ENCODE measurements around the gene SLC12A7.

SLC12A7 gene

GRCh38 chr5:1037671-1038416 is 74.0 kb downstream of the SLC12A7 start:
- H3K36me3 ChIP-seq (ENCODE audit: control insufficient read depth in 2 of 2, insufficient read depth in 1 of 2, low read length in 2 of 2): peaks cover 0 to 21% of the 10 kb centered on the region in 2 experiments; a peak in 1 of 3 replicates
- CTCF ChIA-PET: interaction anchor here (0.5 kb wide), 1 partner anchor 26 kb away, joined by 3 read pairs; no protein-coding TSS in a partner anchor

DNA sequence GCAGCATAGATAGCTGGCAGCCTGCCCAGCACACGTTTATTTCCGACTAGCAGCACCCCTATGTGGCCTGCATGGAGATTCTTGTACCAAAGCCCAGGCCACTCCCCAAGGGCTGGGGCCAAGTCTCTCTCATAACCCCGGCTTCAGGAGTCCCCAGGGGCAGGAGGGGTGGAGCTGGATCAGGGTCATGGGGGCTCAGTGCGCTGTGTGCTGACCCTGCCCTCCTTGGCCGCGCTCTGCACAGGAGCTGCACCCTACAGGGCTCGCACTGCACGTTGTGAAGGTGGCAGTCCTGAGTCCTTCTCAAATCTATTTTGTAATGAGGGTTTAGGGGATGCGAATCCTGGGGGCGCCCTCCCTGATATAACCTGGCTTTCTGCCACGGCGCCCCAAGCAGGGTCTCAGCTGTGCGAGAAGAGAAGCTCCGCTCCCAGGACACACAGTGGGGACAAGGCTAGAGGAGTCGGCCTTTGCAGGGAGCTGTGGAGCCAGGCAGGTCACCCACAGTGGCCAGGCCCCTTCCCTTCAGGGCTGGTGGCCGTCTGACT is 74.7 kb downstream of the SLC12A7 start:
- H3K4me1 ChIP-seq (ENCODE audit: control insufficient read depth, insufficient read depth, low read length): no peaks in the 10 kb centered on the region
- POLR2A ChIA-PET: no interaction called here
- H3K9me3 ChIP-seq (ENCODE audit: control insufficient read depth, insufficient read depth, low read depth, low read length): no peaks in the 10 kb centered on the region
- peaks cover 0 to 21% of the 10 kb centered on the region in 2 experiments; a peak in 1 of 3 replicates for H3K36me3 ChIP-seq (ENCODE audit: control insufficient read depth in 2 of 2, insufficient read depth in 1 of 2, low read length in 2 of 2)
- H3K4me3 ChIP-seq (ENCODE audit: low read depth, low read length): no peak overlapping the region
- TF ChIP-seq, protein P1, sequence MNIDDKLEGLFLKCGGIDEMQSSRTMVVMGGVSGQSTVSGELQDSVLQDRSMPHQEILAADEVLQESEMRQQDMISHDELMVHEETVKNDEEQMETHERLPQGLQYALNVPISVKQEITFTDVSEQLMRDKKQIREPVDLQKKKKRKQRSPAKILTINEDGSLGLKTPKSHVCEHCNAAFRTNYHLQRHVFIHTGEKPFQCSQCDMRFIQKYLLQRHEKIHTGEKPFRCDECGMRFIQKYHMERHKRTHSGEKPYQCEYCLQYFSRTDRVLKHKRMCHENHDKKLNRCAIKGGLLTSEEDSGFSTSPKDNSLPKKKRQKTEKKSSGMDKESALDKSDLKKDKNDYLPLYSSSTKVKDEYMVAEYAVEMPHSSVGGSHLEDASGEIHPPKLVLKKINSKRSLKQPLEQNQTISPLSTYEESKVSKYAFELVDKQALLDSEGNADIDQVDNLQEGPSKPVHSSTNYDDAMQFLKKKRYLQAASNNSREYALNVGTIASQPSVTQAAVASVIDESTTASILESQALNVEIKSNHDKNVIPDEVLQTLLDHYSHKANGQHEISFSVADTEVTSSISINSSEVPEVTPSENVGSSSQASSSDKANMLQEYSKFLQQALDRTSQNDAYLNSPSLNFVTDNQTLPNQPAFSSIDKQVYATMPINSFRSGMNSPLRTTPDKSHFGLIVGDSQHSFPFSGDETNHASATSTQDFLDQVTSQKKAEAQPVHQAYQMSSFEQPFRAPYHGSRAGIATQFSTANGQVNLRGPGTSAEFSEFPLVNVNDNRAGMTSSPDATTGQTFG (tag by site-specific recombination; IDR thresholded peaks at IDR 0.05; ENCODE audit: borderline replicate concordance): no peak
- TF ChIP-seq ZNF654 (tag by site-specific recombination; IDR thresholded peaks at IDR 0.05; ENCODE audit: low read depth): no peak
- no peak for TF ChIP-seq MZF1 (tag by site-specific recombination; IDR thresholded peaks at IDR 0.05; ENCODE audit: borderline replicate concordance)
- TF ChIP-seq ZNF37A (tag by site-specific recombination; IDR thresholded peaks at IDR 0.05): no peak
- TF ChIP-seq ZNF561 (tag by site-specific recombination; IDR thresholded peaks at IDR 0.05; ENCODE audit: borderline replicate concordance): no peak
- TF ChIP-seq ZNF114 (tag by site-specific recombination; IDR thresholded peaks at IDR 0.05): no peak
- TF ChIP-seq ZNF629 (tag by site-specific recombination; IDR thresholded peaks at IDR 0.05): no peak
- TF ChIP-seq YY1 (tag by site-specific recombination; IDR thresholded peaks at IDR 0.05): no peak
- TF ChIP-seq ZNF549 (tag by site-specific recombination; IDR thresholded peaks at IDR 0.05): no peak
- CTCF ChIA-PET: interaction anchor here (0.5 kb wide), 2 partner anchors 25 to 292 kb away, joined by 3 to 4 read pairs; no protein-coding TSS in a partner anchor
- H3K27ac ChIP-seq (ENCODE audit: extremely low read depth, low read depth, low read length): no peak overlapping the region

More at GRCh38 chr5:1037671-1038416, 74.0 kb downstream of the SLC12A7 start:
- Histone ChIP-seq H3K4me1 (ENCODE audit: control insufficient read depth, insufficient read depth, low read length) (no peaks in the 10 kb centered on the region), H3K27ac (ENCODE audit: extremely low read depth, low read depth, low read length) (no peak overlapping the region), H3K9me3 (ENCODE audit: control insufficient read depth, insufficient read depth, low read depth, low read length) (no peaks in the 10 kb centered on the region), H3K4me3 (ENCODE audit: low read depth, low read length) (no peak overlapping the region)
- POLR2A ChIA-PET: no interaction called here
- TF ChIP-seq ZNF362 (tag by site-specific recombination; IDR thresholded peaks at IDR 0.05) (no peak), ZNF530 (tag by site-specific recombination; IDR thresholded peaks at IDR 0.05; ENCODE audit: low read depth) (no peak), ZEB2 (tag by site-specific recombination; IDR thresholded peaks at IDR 0.05) (no peak), ZNF843 (tag by site-specific recombination; IDR thresholded peaks at IDR 0.05) (no peak), ZNF792 (tag by site-specific recombination; IDR thresholded peaks at IDR 0.05) (no peak)
- TF ChIP-seq, protein P2, sequence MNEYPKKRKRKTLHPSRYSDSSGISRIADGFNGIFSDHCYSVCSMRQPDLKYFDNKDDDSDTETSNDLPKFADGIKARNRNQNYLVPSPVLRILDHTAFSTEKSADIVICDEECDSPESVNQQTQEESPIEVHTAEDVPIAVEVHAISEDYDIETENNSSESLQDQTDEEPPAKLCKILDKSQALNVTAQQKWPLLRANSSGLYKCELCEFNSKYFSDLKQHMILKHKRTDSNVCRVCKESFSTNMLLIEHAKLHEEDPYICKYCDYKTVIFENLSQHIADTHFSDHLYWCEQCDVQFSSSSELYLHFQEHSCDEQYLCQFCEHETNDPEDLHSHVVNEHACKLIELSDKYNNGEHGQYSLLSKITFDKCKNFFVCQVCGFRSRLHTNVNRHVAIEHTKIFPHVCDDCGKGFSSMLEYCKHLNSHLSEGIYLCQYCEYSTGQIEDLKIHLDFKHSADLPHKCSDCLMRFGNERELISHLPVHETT (tag by site-specific recombination; IDR thresholded peaks at IDR 0.05): no peak
